Common myeloid progenitor, CD34-positive (primary cell): ENCODE measurements around the gene TSPO2.

ENCODE experiments used
- CTCF ChIA-PET: fragments of 350-600 bp; sonication (Branson Sonifier 250); formaldehyde crosslinking; loops from one replicate; lab custom pipeline; 2021; ENCODE audit warnings: antibody characterized with exemption; lab: Charles Lee
- POLR2A ChIA-PET: fragments of 350-600 bp; sonication (Branson Sonifier 250); formaldehyde crosslinking; loops from one replicate; lab custom pipeline; 2021; ENCODE audit warnings: antibody characterized with exemption; lab: Charles Lee
- DNase-seq, 3 donors: peaks; one replicate each; pipeline versions ENCODE4 v3.0.0 to v3.0.0-alpha.2; 2013
- H3K27ac ChIP-seq, 2 experiments: 1 replicate in 1 of 2; 2 replicates in 1 of 2; pipeline ENCODE4 v1.7.0; 2013; ENCODE audit warnings: inconsistent platforms in 2 of 2, low read length in 2 of 2, mild to moderate bottlenecking in 2 of 2, low read depth in 1 of 2, moderate library complexity in 1 of 2; ENCODE audit not compliant: severe bottlenecking in 2 of 2, insufficient read depth in 1 of 2, poor library complexity in 1 of 2
- H3K27me3 ChIP-seq, 5 experiments: replicated peaks in 2 of 5; 1 replicate in 3 of 5; 2 replicates in 2 of 5; pipeline versions ENCODE4 v1.6.1 to v1.7.0; 2013; ENCODE audit warnings: low read length in 4 of 5, mild to moderate bottlenecking in 2 of 5, moderate library complexity in 2 of 5, inconsistent platforms in 1 of 5; ENCODE audit not compliant: insufficient read depth in 5 of 5, control insufficient read depth in 4 of 5
- H3K36me3 ChIP-seq, 4 experiments: 1 replicate in 2 of 4; 2 replicates in 2 of 4; pipeline versions ENCODE4 v1.6.1 to v1.7.0; 2013; ENCODE audit warnings: low read length in 3 of 4, control low read depth in 1 of 4, mild to moderate bottlenecking in 1 of 4; ENCODE audit not compliant: control insufficient read depth in 4 of 4, insufficient read depth in 4 of 4
- H3K4me1 ChIP-seq, 4 experiments: 1 replicate in 3 of 4; 2 replicates in 1 of 4; pipeline versions ENCODE4 v1.6.1 to v1.7.1; 2013; ENCODE audit warnings: low read length in 3 of 4, mild to moderate bottlenecking in 3 of 4, control low read depth in 1 of 4, inconsistent platforms in 1 of 4, moderate library complexity in 1 of 4; ENCODE audit not compliant: control insufficient read depth in 4 of 4, insufficient read depth in 4 of 4; ENCODE audit errors: control extremely low read depth in 1 of 4
- H3K4me3 ChIP-seq, 7 experiments: 1 replicate in 4 of 7; 2 replicates in 3 of 7; pipeline versions ENCODE4 v1.5.1 to v1.7.0; 2013; ENCODE audit warnings: mild to moderate bottlenecking in 7 of 7, low read length in 6 of 7, moderate library complexity in 6 of 7, inconsistent platforms in 2 of 7, low read depth in 2 of 7, control low read depth in 1 of 7; ENCODE audit not compliant: insufficient read depth in 4 of 7, control insufficient read depth in 1 of 7; ENCODE audit errors: extremely low read depth in 1 of 7
- H3K9me3 ChIP-seq, 5 experiments: 1 replicate in 4 of 5; 2 replicates in 1 of 5; pipeline versions ENCODE4 v1.6.1 to v1.7.1; 2013; ENCODE audit warnings: low read length in 4 of 5, mild to moderate bottlenecking in 2 of 5, inconsistent platforms in 1 of 5, low read depth in 1 of 5, moderate library complexity in 1 of 5; ENCODE audit not compliant: control insufficient read depth in 4 of 5, insufficient read depth in 2 of 5; ENCODE audit errors: control extremely low read depth in 1 of 5
- WGBS: methylation state at CpG from one replicate; pipeline ENCODE4 v1.1.5; 2013; ENCODE audit not compliant: insufficient coverage; 5-methylcytosine and 5-hydroxymethylcytosine counted together

Gene TSPO2

DNA sequence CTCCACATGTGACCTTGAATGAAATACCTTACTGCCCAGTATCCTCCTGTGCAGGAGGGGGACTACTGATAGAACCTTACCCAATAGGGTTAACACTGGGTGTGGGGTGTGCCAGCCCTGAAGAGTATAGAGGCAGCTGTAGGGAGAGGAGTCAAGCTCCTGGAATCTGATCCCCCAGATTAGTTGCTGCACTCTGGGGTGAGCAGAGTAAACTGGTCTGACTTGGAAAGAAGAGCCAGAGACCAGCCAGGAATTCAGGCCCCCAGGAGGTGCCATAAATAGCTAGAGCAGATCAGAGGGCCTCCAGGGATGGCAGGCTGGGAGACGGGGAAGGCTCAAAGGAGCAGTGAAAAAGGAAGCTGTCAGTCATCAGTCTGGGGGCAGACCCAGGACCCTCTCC, 7.3 kb downstream of the TSPO2 start:
- ChIA-PET POLR2A (no interaction called here), CTCF (interaction anchor here (0.9 to 10.6 kb wide), 4 partner anchors 7 to 44 kb away, joined by 3 to 82 read pairs (median 10); partner anchors contain the start of genes TSPO2 and UNC5CL)
- 90% methylated on average over 1 of the region's 1 CpG for WGBS
- Histone ChIP-seq H3K4me1 (peaks cover 0 to 18% (median 5%) of the 10 kb centered on the region in 4 experiments), H3K27ac (no peak overlapping the region), H3K36me3 (peaks cover 0 to 3% (median 0%) of the 10 kb centered on the region in 4 experiments), H3K9me3 (no peaks in the 10 kb centered on the region), H3K4me3 (no peak overlapping the region), H3K27me3 (peaks cover 0 to 2% (median 0%) of the 10 kb centered on the region in 5 experiments)
- DNase-seq = no peak

DNA sequence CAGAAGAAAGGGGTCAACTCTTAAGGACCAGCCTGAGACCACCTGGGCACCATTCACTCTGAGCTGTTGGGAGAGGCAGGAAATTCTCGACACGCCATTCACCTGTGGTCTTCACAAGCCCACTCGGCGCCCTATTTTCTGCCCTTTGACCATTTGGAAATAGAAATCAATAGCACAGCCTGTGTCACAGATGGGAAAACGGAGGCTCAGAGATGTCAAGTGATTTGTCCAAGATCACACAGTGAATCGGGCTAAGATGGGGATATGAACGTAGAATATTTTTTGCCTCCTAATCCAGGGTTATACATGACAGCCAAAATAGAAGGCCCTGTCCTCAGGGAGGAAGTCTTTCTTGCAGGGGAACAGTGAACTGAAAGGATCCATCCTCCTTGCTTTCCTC, 7.7 kb downstream of the TSPO2 start:
- H3K4me3 ChIP-seq = no peak overlapping the region
- H3K27me3 ChIP-seq = peaks cover 0 to 2% (median 0%) of the 10 kb centered on the region in 5 experiments
- POLR2A ChIA-PET = no interaction called here
- H3K4me1 ChIP-seq = peaks cover 0 to 19% (median 5%) of the 10 kb centered on the region in 4 experiments
- no peak overlapping the region for H3K27ac ChIP-seq
- H3K36me3 ChIP-seq = peaks cover 0 to 3% (median 0%) of the 10 kb centered on the region in 4 experiments
- DNase-seq = no peak
- H3K9me3 ChIP-seq = no peaks in the 10 kb centered on the region
- CTCF ChIA-PET = interaction anchor here (1.2 to 10.6 kb wide), 4 partner anchors 8 to 21 kb away, joined by 3 to 82 read pairs (median 10); partner anchors contain the start of genes TSPO2 and UNC5CL
- WGBS = 88% methylated on average over 7 of the region's 7 CpGs

DNA sequence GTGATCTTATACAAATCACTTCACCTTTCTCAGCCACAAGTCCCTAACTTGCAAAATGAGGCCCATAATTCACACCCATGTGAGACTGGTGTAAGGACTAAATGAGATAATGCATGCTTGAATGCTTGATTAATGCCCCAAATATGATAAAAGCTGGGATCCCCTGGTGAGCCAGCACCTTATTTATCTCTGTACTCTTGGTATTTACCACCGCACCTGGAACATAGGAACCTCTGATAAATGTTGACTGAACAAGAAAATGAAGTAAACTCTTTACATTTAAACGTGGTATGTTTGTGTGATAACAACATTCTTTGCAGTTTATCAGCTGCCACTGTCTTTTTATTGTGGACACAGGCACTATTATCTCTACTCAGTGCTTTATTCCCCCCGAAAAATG, 8.3 kb downstream of the TSPO2 start:
- 89% methylated on average over 1 of the region's 3 CpGs for WGBS
- peaks cover 0 to 2% (median 0%) of the 10 kb centered on the region in 5 experiments for H3K27me3 ChIP-seq
- no peak overlapping the region for H3K4me3 ChIP-seq
- no peaks in the 10 kb centered on the region for H3K9me3 ChIP-seq
- ChIA-PET POLR2A (no interaction called here), CTCF (interaction anchor here (0.7 to 10.6 kb wide), 3 partner anchors 8 to 22 kb away, joined by 3 to 82 read pairs (median 4); partner anchors contain the start of genes TSPO2 and UNC5CL)
- peaks cover 2 to 25% (median 8%) of the 10 kb centered on the region in 4 experiments for H3K4me1 ChIP-seq
- H3K27ac ChIP-seq = no peak overlapping the region
- no peak for DNase-seq
- peaks cover 0 to 3% (median 0%) of the 10 kb centered on the region in 4 experiments for H3K36me3 ChIP-seq

DNA sequence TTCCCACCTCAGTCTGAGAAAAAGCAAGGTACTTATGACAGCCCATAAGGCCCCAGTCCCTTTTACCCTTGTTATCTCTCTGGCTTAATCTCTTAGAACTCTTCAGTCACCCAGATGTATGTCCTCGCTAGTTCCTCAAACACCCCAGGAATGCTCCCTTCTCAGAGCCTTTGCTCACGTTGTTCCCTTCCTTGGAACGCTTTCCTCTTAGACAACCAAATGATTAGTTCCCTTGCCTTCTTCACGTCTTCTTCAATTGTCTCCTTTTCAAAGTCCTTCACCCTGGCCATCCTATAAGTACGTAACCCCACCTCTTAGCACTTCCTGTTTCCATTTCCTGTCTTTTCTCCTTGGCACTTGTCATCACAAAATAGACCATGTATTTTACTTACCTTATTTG, 9.6 kb downstream of the TSPO2 start:
- Histone ChIP-seq H3K27ac (no peak overlapping the region), H3K27me3 (peaks cover 0 to 2% (median 0%) of the 10 kb centered on the region in 5 experiments), H3K4me1 (peaks cover 2 to 26% (median 8%) of the 10 kb centered on the region in 4 experiments), H3K4me3 (no peak overlapping the region), H3K9me3 (no peaks in the 10 kb centered on the region), H3K36me3 (peaks cover 0 to 3% (median 0%) of the 10 kb centered on the region in 4 experiments)
- 56% methylated on average over 5 of the region's 5 CpGs for WGBS
- DNase-seq = peak in 2 of 3 donors; percentile 48 to 63
- ChIA-PET CTCF (interaction anchor here (1.0 to 10.6 kb wide), 2 partner anchors 10 to 18 kb away, joined by 3 to 82 read pairs; partner anchors contain the start of genes TSPO2 and UNC5CL), POLR2A (no interaction called here)

DNA sequence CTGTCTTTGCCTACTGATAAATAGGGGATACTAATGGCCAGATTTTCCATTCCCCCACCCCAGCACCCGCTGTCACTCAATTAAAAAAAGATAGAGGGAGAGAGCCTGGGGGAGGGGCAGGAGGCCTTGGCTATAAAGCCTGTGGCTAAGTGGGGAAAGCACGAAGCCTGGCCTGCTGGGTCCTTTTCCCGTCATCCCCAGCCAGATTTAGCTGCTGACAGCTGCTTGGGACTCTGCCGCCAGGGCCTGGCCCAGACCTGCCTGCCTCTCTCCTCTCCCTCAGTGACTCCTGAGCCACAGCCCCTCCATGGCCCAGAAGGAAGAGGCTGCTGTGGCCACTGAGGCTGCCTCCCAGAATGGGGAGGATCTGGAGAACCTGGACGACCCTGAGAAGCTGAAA, 10.8 kb downstream of the TSPO2 start, which contains the start of gene APOBEC2:
APOBEC2 (plus strand) TSS at position 162 of the 400 bp plus-strand sequence; CDS start at position 308, 146 bp downstream.
- H3K9me3 ChIP-seq = no peaks in the 10 kb centered on the region
- no peak within 1 kb of the TSS for H3K27ac ChIP-seq
- ChIA-PET POLR2A (no interaction called here), CTCF (interaction anchor here (1.2 to 10.6 kb wide), 4 partner anchors 11 to 24 kb away, joined by 3 to 82 read pairs (median 20); partner anchors contain the start of genes TSPO2 and UNC5CL)
- no peak within 1 kb of the TSS for H3K4me3 ChIP-seq
- no peaks in the 10 kb centered on the region for H3K27me3 ChIP-seq
- WGBS = 96% methylated on average over 3 of the region's 5 CpGs
- DNase-seq = no peak
- peaks cover 2 to 29% (median 8%) of the 10 kb centered on the region in 4 experiments for H3K4me1 ChIP-seq
- peaks cover 0 to 3% (median 0%) of the 10 kb centered on the region in 4 experiments for H3K36me3 ChIP-seq

DNA sequence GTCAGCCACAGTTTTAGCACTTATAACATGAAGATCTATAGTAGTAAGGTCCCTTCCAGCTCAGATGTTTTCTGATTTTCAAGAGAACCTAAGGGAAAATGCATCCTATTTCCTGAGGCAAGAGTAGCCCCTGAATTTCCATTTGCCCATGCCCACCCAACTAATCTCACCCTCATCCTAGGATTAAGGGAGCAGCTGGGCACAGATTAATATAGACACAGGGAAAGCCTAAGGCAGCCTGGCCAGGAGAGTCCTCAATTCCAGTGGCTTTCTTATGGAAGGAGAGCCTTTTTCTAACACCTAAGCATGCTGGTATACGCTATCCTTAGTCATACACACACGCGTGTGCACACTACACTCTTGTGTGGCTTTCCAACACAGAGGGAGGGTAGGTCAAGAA, 12.2 kb downstream of the TSPO2 start:
- Histone ChIP-seq H3K27ac (no peak overlapping the region), H3K36me3 (peaks cover 0 to 2% (median 0%) of the 10 kb centered on the region in 4 experiments), H3K4me1 (peaks cover 2 to 39% (median 10%) of the 10 kb centered on the region in 4 experiments), H3K27me3 (no peaks in the 10 kb centered on the region), H3K4me3 (no peak overlapping the region), H3K9me3 (no peaks in the 10 kb centered on the region)
- no peak for DNase-seq
- ChIA-PET POLR2A (no interaction called here), CTCF (interaction anchor here (1.0 to 10.6 kb wide), 5 partner anchors 10 to 25 kb away, joined by 4 to 82 read pairs (median 20); partner anchors contain the start of genes TSPO2 and UNC5CL)
- WGBS = 100% methylated on average over 3 of the region's 3 CpGs

DNA sequence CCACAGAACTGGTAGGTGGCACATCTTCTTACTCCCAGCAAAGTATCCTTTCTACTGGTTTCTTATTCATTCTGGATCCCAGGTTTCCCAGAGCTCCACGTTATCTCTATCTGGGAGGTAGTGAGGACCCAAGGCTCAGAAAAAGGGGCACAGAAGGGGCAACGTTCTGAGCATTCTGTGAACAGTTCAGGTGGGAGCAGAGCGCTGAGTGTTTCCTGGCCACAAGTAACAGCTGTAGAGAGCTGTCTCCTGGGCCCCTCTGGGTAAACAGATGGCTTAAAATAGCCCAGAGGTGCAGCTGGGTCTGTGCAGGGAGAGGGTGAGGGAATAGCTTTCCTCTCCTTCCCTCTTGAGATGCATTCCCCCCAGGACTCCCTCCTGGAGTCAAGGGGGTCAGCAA, 12.9 kb downstream of the TSPO2 start:
- ChIA-PET POLR2A (no interaction called here), CTCF (interaction anchor here (1.0 to 10.6 kb wide), 5 partner anchors 9 to 26 kb away, joined by 4 to 82 read pairs (median 20); partner anchors contain the start of genes TSPO2 and UNC5CL)
- Histone ChIP-seq H3K4me1 (peaks cover 2 to 39% (median 10%) of the 10 kb centered on the region in 4 experiments), H3K27me3 (no peaks in the 10 kb centered on the region), H3K4me3 (no peak overlapping the region), H3K9me3 (no peaks in the 10 kb centered on the region), H3K27ac (no peak overlapping the region), H3K36me3 (peaks cover 0 to 3% (median 0%) of the 10 kb centered on the region in 4 experiments)
- no peak for DNase-seq
- WGBS = 48% methylated on average over 3 of the region's 3 CpGs
